Lower leg skin (tissue), 4 donors: ENCODE data around the gene ALG1. TPM values are rescaled to one million over a fixed set of nuclear protein-coding genes. Genes with fewer than 3 reads are reported as not detected.
A peak's percentile ranks its signal among the peaks of the same experiment; 100 is the strongest.

ENCODE experiments used
- DNase-seq, 2 donors: peaks; one replicate each; pipeline ENCODE4 v3.0.0-alpha.2; 2019; ENCODE audit warnings: low spot score in 2 of 2
- H3K4me3 ChIP-seq: fragments of 200-600 bp; sonication (generic); 2 replicates; pipeline ENCODE4 v1.5.1; 2017; ENCODE audit warnings: mild to moderate bottlenecking, low read depth; ENCODE audit not compliant: poor library complexity, severe bottlenecking
- POLR2A ChIP-seq, 2 donors: fragments of 450-650 bp; IDR thresholded peaks; one replicate each; pipeline ENCODE4 v1.6.1; 2016 to 2017; ENCODE audit warnings: antibody characterized with exemption in 2 of 2, mild to moderate bottlenecking in 1 of 2, moderate library complexity in 1 of 2
- WGBS, 2 donors: methylation state at CpG; one replicate each; pipeline ENCODE4 v1.1.5; 2018; 5-methylcytosine and 5-hydroxymethylcytosine counted together
- intact Hi-C: fragments of 100-400 bp; cut with DNase I; formaldehyde crosslinking; loops from one replicate; pipeline ENCODE4 v1.15.0; 2023; ENCODE audit warnings: low total_unique reads
- total RNA-seq, 4 donors: library from RNA; depleted of rRNA; stranded (reverse); fragments of >200 nt; gene quantifications; one replicate each; pipeline ENCODE4 v1.1.0, GENCODE V29; 2016
- TF ChIP-seq, protein P1 (sequence below), 3 donors: fragments of 450-650 bp; IDR thresholded peaks; one replicate each; pipeline ENCODE4 v1.5.1; 2016; ENCODE audit warnings: antibody characterized with exemption in 3 of 3, mild to moderate bottlenecking in 3 of 3, moderate library complexity in 2 of 3

ALG1 gene
- total RNA-seq, 4 donors from 2014 or later: 10.9 to 31.5 (median 17.0) TPM

DNA sequence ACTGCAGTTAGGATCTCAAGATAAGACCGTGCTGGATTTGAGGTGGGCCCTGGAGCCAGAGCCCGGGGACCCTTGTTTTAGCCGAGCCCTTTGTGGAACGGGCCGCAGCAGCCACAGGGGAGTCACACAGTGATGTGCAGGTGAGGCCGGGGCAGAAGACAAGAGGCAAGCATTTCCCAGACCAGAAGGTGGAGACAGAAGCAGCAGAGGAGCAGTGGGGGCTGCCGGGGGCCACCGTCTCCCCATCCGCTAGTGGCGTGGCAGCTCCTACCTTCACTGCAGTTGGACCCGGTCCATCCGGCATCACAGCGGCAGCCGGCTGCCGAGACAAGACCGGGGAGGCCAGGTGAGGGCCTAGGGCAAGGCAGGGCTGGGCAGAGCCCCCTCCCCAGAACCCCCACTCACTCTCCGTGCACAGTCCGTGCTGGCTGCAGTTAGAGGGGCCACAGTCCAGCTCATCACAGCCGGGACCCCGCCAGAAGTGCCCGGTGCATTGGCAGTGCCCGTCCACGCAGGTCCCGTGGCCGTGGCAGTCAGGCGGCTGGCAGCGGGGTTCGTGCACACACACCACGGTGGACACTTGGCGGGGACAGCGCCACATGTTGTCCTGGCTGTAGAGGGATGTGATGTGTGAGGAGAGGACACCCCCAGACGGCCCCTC lies 43.9 kb upstream of the ALG1 start:
- no peak for DNase-seq
- 93 to 95% methylated on average over 27 to 32 of the region's 32 CpGs for whole genome bisulfite sequencing, 2 donors
- no peak overlapping the region for H3K4me3 ChIP-seq
- no peak for TF ChIP-seq POLR2A (IDR thresholded peaks at IDR 0.05)
- intact Hi-C loops: no loop called here

DNA sequence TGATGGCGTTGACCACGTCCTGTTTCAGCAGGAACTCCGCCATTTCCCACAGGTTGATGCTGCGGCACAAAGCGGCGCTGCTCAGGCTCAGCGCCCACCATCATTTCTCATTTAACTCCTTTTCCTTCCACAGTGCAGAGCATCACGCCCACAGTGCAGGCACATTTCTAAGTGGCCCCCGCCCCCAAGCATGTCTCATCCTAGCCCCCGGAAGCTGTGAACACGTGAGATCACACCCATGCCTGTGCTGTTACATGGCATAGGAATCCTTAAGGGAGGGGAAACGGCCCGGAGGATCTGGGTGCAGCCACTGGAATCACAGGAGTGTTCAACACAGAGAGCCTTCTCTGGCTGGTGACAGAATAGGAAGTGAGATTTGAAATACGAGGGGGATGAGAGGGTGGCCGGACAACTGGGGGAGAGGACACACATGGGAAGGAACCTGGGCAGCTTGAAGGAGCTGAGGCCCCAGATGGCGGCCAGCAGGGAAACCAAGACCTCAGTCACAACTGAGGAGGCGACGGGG lies 42.6 kb upstream of the ALG1 start:
- no peak overlapping the region for H3K4me3 ChIP-seq
- 86 to 87% methylated on average over 18 of the region's 18 CpGs for WGBS, 2 donors
- TF ChIP-seq, protein P1, sequence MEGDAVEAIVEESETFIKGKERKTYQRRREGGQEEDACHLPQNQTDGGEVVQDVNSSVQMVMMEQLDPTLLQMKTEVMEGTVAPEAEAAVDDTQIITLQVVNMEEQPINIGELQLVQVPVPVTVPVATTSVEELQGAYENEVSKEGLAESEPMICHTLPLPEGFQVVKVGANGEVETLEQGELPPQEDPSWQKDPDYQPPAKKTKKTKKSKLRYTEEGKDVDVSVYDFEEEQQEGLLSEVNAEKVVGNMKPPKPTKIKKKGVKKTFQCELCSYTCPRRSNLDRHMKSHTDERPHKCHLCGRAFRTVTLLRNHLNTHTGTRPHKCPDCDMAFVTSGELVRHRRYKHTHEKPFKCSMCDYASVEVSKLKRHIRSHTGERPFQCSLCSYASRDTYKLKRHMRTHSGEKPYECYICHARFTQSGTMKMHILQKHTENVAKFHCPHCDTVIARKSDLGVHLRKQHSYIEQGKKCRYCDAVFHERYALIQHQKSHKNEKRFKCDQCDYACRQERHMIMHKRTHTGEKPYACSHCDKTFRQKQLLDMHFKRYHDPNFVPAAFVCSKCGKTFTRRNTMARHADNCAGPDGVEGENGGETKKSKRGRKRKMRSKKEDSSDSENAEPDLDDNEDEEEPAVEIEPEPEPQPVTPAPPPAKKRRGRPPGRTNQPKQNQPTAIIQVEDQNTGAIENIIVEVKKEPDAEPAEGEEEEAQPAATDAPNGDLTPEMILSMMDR (IDR thresholded peaks at IDR 0.05): no peak
- TF ChIP-seq POLR2A (IDR thresholded peaks at IDR 0.05): no peak
- no peak for DNase-seq
- intact Hi-C loops: no loop called here

DNA sequence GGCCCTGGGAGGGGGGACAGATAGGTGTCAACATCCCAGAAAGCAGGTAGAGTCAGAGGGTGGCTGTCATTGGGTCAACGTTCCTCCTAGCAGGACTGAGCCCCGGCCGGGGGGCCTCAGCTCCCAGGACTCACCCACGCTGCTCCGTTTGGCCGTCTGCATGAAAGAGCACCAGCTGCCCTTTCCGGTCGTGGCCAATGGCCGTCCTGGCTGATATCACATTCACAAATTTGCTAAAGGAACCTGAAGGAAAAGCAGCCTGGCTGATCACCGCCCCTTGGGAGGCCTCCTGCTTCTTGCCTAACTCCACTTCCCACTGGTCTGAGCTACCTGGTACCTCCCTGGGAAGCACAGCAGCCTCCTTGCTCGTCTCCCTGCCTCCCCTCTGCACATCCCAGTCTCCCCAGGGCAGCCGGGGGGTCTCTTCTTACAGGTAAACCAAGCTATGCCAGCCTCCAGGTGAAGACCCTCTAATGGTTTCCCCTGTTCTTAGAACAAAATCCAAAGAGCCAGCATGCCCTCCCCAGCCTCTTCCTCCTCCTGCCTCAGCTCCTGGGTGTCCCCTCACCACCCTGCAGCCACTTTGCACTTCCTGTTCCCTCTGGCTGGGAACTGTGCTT lies 41.3 kb upstream of the ALG1 start:
- intact Hi-C loops: no loop called here
- TF ChIP-seq, protein P1 (IDR thresholded peaks at IDR 0.05): no peak
- TF ChIP-seq POLR2A (IDR thresholded peaks at IDR 0.05): no peak
- H3K4me3 ChIP-seq: no peak overlapping the region
- no peak for DNase-seq
- WGBS, 2 donors: 90 to 92% methylated on average over 12 of the region's 12 CpGs

DNA sequence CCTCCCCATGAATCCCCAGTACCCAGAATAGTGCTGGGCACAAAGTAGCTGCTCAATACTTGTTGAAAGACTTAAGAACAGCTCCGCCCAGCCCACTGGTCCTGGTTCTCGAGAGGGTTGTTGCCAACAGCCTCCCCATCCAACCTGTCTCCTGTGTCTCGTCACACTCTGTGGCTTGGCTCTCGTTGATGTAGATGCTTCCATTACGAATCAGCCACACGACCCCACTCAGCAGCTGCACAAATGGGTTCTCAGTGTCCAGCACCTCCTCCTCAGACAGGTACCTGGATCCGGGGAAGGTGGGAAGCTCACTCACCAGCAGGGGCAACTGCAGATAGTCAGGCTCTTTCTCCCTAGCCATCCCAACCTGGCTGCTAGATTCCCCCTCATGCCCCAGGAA lies 40.0 kb upstream of the ALG1 start:
- TF ChIP-seq, protein P1 (IDR thresholded peaks at IDR 0.05): no peak
- no peak for TF ChIP-seq POLR2A (IDR thresholded peaks at IDR 0.05)
- DNase-seq: no peak
- no peak overlapping the region for H3K4me3 ChIP-seq
- whole genome bisulfite sequencing, 2 donors: 82 to 87% methylated on average over 7 of the region's 7 CpGs
- intact Hi-C loops: no loop called here

DNA sequence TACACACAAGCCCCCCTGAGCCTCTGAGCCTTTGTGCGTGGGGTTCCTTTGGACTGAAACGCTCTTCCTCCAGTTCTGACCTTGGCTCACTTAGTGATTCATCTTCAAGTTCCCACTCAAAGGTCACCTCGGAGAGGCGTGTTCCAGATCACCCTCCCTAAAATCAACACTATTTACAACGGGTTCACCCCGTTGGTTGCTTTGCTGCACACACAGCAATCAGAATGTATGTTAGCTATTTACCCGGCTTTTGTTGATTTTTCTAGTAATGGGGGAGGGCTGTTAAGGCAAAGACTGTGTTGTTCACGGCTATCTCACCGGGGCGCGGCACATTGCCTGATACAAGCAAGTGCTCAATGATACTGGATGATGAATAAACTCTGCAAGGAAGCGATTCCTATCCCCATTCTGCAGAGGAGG lies 38.9 kb upstream of the ALG1 start:
- TF ChIP-seq POLR2A (IDR thresholded peaks at IDR 0.05): no peak
- TF ChIP-seq, protein P1 (IDR thresholded peaks at IDR 0.05): no peak
- intact Hi-C loops: no loop called here
- 39 to 42% methylated on average over 12 of the region's 12 CpGs for WGBS, 2 donors
- no peak for DNase-seq
- H3K4me3 ChIP-seq: peak overlapping the region; percentile 82

DNA sequence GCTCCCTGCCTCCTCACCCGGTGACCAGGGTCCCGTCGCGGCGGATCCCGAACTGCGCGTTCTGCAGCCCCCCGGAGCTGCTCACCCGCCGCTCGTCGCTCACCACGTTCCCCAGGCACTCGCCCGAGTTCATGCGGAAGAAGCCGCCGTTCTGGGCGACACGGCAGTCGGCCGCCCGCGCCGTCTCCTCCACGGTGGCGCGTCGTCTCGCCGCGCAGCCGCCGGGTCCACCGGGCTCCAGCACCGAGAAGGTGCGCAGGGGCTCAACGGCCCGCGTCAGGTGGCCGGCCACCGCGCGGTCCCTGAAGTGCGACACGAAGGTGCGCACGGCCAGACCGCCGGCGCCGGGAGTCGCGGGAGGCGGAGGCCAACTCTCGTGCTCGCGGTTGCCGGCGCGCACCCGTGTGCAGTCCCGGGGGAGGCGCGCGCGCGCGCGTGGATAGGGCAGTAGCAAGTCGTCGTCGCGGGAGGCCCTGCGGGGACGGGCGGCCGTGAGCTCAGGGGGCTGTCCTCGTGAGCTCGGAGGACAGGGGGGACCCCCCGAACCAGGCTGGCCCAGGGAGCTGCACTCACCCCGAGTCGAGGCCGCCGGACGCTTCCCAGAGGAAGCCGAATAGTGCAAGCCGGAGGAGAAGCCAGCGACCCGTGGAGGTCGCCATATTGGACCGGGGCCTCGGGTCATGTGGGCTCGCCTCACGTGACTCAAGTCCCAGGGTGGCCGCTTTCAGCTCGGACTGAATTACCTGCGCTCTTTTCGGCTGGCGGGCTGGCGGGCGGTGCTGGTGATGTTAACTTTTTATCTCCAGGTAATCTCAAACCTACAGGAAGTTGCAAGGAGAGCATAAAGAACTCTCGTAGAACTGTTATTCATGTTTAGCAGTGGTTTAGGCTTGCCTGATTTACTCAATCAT lies 38.1 kb upstream of the ALG1 start, which contains the start of gene NAGPA:
TSS of gene NAGPA (minus strand) at position 680 of the 911 bp plus-strand sequence. CDS start at position 659, 21 bp downstream.
- DNase-seq: peak; percentile 91 to 98

More for the DNA sequence above, 38.1 kb upstream of the ALG1 start, which contains the start of gene NAGPA:
- WGBS, 2 donors: 1% methylated on average over 23 to 36 of the region's 104 CpGs
- peak within 1 kb of the TSS; percentile 82 for H3K4me3 ChIP-seq
- TF ChIP-seq, protein P1 (IDR thresholded peaks at IDR 0.05): no peak
- TF ChIP-seq POLR2A (IDR thresholded peaks at IDR 0.05): no peak
- intact Hi-C loops: no loop called here
